Memory B cell (primary cell): ENCODE results near the gene EHMT1.

Experiments
- ATAC-seq: fragments of 150-1000 bp; cut with Tn5 transposase; 2 replicates; pipeline ENCODE4 v1.10.0; 2021; ENCODE audit warnings: low read depth, mild to moderate bottlenecking, moderate library complexity
- DNase-seq, 2 donors: peaks; one replicate each; pipeline ENCODE4 v3.0.0; 2022; ENCODE audit warnings: low spot score in 2 of 2
- H3K27ac Mint-ChIP-seq: one replicate; pipeline ENCODE4 v1.8.0; 2022; ENCODE audit warnings: mild to moderate bottlenecking, moderate library complexity, mixed read lengths
- H3K27me3 Mint-ChIP-seq: one replicate; pipeline ENCODE4 v1.8.0; 2022; ENCODE audit warnings: mixed read lengths
- H3K36me3 Mint-ChIP-seq: one replicate; pipeline ENCODE4 v1.8.0; 2022; ENCODE audit warnings: mild to moderate bottlenecking, mixed read lengths
- H3K4me1 Mint-ChIP-seq: one replicate; pipeline ENCODE4 v1.8.0; 2022; ENCODE audit warnings: mixed read lengths
- H3K4me3 Mint-ChIP-seq: one replicate; pipeline ENCODE4 v1.8.0; 2022; ENCODE audit warnings: mild to moderate bottlenecking, moderate library complexity, mixed read lengths
- H3K9me3 Mint-ChIP-seq: one replicate; pipeline ENCODE4 v1.8.0; 2022; ENCODE audit warnings: mixed read lengths

Gene EHMT1

DNA sequence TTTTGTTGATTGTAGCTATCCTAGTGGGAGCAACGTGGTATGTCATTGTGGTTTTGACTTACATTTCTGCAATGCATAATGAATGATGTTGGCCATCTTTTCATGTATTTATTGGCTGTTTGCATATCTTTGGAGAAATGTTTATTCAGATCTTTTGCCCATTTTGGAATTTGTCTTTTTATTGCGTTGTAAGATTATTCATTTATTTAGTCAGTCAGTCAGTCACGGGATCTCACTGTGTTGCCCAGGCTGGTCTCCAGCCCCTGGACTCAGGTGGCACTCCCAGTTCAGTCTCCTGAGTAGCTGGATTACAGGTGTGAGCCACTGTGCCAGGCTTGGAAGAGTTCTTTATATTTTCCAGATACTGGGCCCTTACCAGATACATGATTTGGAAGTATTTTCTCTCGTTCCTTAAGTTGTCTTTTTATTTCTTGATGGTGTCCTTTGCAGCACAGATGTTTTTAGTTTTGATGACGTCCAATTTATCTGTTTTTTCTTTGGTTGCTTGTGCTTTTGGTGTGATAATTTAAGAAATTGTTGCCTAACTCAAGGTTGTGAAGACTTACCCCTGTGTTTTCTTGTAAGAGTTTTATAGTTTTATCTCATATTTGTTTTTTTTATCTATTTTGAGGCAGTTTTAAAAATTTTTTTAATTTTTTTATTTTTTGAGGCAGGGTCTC lies 67.1 kb downstream of the EHMT1 start:
- H3K9me3 Mint-ChIP-seq: peaks cover 1% of the 10 kb centered on the region
- peak overlapping the region; percentile 31 for H3K27ac Mint-ChIP-seq
- DNase-seq: no peak
- H3K4me3 Mint-ChIP-seq: no peak overlapping the region
- no peak for ATAC-seq
- H3K36me3 Mint-ChIP-seq: peaks cover 19% of the 10 kb centered on the region
- H3K4me1 Mint-ChIP-seq: peaks cover 45% of the 10 kb centered on the region
- H3K27me3 Mint-ChIP-seq: no peaks in the 10 kb centered on the region

DNA sequence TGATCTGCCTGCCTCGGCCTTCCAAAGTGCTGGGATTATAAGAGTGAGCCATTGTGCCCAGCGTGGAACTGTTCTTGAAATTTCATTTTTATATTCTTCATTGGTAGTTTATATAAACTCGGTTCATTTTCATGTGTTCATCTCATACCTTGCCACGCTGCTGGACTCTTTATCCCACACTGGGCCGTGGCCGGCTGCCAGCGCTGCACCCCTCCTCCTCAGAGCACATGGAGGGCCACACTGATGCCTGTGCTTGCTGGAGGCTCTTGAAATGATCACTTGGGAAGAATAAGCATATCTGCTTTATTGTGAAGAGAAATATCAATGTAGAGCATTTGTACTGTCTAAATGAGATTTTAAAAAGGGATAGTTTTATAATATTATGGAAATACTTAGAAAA lies 69.5 kb downstream of the EHMT1 start:
- peaks cover 55% of the 10 kb centered on the region for H3K4me1 Mint-ChIP-seq
- no peaks in the 10 kb centered on the region for H3K27me3 Mint-ChIP-seq
- H3K4me3 Mint-ChIP-seq: no peak overlapping the region
- peaks cover 1% of the 10 kb centered on the region for H3K9me3 Mint-ChIP-seq
- peaks cover 17% of the 10 kb centered on the region for H3K36me3 Mint-ChIP-seq
- DNase-seq: no peak
- no peak overlapping the region for H3K27ac Mint-ChIP-seq
- ATAC-seq: no peak

DNA sequence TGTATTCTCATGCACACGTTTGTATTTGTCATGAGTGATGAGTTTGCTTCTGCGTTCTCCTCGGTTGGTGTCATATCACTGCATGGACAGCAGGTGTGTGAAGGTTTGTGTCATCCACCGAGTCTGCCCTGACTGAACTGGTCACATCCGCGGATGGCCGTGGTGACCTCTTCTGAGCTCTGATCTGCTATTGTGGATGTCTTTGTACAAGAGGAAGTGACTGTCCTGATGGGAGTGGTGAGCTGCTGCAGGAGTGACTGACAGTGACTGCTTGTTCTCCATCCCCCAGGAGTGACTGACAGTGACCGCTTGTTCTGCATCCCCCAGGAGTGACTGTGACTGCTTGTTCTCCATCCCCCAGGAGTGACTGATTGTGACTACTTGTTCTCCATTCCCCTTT lies 69.9 kb downstream of the EHMT1 start:
- Mint-ChIP-seq H3K4me1 (peaks cover 54% of the 10 kb centered on the region), H3K36me3 (peaks cover 17% of the 10 kb centered on the region), H3K9me3 (peaks cover 1% of the 10 kb centered on the region), H3K27ac (no peak overlapping the region), H3K4me3 (peak overlapping the region; percentile 15), H3K27me3 (no peaks in the 10 kb centered on the region)
- no peak for DNase-seq
- no peak for ATAC-seq

DNA sequence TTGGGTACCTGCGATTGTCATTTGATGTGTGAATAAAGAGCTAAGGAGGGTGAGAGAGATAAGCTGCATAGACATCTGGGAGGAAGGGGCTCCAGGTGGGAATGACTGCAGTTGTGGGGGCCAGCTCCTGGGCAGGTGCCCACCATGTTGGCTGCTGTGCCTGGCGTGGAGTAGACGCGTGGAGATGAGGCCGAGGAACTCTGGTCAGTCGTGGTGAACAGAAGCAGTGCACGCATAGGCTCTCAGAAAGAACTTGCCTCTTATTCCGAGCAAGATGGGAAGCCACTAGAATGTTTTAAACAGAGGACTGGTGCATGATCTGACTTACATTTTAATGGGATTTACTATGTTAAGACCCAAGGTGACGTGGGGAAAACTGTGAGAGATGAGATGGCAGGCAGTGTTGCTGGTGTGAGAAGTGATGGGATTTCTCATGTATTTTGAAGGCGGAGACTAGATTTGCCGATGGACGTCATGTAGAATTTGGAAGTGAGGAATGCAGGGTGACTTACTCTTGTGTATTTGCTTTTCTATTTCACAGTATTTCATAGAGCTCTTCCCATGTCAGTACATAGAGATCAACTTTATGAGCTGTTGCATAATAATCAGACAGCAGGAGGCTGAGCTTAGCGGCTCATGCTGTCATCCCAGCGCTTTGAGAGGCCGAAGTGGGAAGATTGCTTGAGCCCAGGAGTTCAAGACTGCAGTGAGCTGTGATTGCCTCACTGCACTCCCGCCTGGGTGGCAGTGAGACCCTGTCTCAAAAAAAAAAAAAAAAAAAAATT lies 71.1 kb downstream of the EHMT1 start:
- H3K36me3 Mint-ChIP-seq: peaks cover 17% of the 10 kb centered on the region
- H3K4me3 Mint-ChIP-seq: no peak overlapping the region
- DNase-seq: no peak
- ATAC-seq: no peak
- H3K27ac Mint-ChIP-seq: no peak overlapping the region
- peaks cover 1% of the 10 kb centered on the region for H3K9me3 Mint-ChIP-seq
- H3K27me3 Mint-ChIP-seq: no peaks in the 10 kb centered on the region
- H3K4me1 Mint-ChIP-seq: peaks cover 57% of the 10 kb centered on the region

DNA sequence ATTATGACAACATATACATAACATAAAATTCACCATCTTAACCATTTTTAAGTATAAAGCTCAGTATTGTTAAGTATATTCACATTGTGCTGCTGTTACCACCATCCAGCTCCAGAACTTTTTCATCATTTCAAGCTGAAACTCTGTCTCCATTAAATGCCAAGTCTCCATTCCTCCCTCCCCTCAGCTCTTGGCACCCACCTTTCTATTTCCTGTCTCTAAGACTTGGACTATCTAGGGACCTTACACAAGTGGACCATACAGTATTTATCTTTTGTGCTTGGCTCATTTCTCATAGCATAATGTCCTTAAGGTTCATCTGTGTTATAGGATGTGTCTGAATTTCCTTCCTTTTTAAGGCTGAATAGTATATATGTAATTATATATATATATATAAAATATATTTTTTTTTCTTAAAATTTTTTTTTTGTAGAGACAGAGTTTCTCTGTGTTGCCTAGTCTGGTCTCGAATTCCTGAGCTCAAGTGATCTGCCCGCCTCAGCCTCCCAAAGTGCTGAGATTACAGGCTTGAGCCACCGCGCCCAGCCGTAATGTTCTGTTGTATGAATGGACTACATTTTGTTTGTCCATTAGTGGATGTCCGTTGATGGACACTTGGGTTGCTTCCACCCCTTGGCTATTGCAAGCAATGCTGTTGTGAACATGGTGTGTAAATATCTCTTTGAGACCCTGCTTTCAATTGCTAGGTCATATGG lies 72.3 kb downstream of the EHMT1 start:
- Mint-ChIP-seq H3K36me3 (peaks cover 8% of the 10 kb centered on the region), H3K4me1 (peaks cover 54% of the 10 kb centered on the region), H3K9me3 (no peaks in the 10 kb centered on the region), H3K27me3 (no peaks in the 10 kb centered on the region), H3K4me3 (peak overlapping the region; percentile 81), H3K27ac (peak overlapping the region; percentile 95)
- ATAC-seq: no peak
- DNase-seq: no peak

DNA sequence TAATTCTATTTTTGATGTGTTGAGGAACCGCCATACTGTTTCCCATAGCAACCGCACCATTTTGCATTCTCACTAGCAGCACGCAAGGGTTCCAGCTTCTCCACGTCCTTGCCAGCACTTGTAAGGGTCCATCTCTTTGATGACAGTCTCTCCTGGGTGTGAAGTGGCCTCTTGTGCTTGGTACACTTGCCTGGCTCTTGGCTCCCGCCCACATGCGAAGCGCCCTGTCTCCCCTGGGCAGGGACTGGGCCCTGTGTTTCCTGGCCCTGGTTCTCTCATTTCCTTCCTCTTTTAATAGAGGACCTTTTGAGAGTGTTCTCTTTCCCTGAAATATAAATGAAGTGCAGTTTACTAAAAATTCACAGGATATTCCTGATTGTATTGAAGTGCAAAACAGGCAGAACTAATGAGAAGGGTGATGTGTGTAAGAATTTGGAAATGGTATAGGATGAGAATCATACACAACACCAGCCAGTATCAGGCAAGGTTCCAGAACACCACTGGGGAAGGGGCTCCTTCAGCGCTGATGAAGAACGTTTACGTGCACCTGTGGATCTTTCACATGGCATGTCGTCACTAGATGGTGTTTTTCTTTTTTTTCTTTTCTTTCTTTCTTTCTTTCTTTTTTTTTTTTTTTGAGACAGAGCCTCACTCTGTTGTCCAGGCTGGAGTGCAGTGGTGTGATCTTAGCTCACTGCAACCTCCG lies 73.0 kb downstream of the EHMT1 start:
- no peak for DNase-seq
- Mint-ChIP-seq H3K4me3 (peak overlapping the region; percentile 81), H3K36me3 (peaks cover 8% of the 10 kb centered on the region), H3K27me3 (no peaks in the 10 kb centered on the region), H3K27ac (peak overlapping the region; percentile 95), H3K9me3 (no peaks in the 10 kb centered on the region), H3K4me1 (peaks cover 59% of the 10 kb centered on the region)
- ATAC-seq: peak; percentile 83

DNA sequence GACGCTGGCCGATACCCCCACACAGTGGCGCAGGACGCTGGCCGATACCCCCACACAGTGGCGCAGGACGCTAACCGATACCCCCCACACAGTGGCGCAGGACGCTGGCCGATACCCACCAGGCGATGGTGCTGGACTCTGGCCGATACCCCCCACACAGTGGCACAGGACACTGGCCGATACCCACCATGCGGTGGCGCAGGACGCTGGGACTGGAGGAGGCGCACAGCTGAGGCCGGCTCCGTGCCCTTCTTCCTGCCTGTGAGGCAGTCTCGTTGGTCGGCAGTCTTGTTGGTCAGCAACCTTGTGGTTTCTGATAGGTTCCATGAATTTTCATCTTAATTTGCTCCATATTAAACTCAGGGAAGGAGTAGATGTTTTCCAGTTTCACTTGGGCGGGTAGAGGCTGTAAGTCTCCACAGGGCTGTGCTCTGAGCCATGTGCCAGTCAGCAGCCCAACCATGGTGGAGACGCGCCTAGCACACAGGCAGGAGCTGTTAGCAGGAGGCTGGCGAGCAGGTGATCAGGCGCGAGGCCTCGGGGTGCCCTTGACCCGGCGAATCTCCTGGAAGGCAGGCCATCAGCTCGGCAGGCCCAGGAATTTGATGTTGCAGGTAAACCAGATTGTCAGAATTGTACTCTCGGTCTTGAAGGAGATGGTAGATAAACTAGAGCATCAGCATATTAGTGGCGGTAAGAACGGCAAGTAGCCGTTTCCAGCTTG lies 75.6 kb downstream of the EHMT1 start:
- DNase-seq: no peak

DNA sequence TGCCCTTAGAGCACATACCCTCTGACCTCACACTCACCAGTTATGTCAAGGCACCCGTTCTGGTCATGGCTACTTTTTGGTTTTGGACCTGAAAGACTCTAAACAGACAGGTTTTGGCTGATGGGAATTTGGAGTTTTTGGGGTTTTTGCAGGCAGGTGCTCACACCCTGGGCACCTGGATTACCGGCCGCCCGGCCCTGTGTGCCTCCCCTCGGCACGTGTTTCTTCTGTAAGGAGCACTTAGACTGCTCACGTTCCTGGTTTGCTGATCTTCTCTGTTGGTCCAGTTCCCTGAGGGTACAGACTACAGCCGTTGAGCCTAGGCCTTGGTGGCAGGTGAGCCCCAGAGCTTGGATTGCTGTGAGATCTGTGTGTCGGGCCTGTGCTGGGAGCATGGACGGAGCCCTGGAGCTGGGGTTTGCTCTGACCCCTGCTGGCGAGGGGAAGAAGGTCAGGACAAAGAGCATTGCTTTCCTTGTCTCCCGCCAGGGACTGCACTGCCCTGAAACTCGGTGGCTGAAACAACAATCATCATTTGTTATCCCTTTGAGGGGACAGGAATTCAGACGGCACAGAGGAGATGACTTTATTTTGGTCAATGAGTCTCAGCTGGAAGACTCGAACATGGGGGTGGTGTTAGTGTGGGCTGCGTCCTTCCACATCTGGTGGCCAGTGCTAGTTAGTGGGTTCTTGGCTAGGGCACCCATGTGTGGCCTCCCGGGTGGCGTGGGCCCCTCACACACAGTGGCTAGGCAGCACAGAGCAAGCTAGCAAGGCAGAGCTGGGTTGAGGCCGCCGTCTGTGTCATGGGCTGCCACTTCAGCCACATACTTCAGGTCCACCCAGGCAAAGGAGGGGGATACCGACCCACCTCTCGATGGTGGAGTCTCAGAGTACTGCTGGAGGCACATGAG lies 76.4 kb downstream of the EHMT1 start:
- H3K9me3 Mint-ChIP-seq: no peaks in the 10 kb centered on the region
- H3K27ac Mint-ChIP-seq: peak overlapping the region; percentile 9
- H3K36me3 Mint-ChIP-seq: peaks cover 2% of the 10 kb centered on the region
- peaks cover 40% of the 10 kb centered on the region for H3K4me1 Mint-ChIP-seq
- ATAC-seq: peak; percentile 74
- peak overlapping the region; percentile 19 for H3K4me3 Mint-ChIP-seq
- no peaks in the 10 kb centered on the region for H3K27me3 Mint-ChIP-seq
- no peak for DNase-seq

More for the DNA sequence above, 75.6 kb downstream of the EHMT1 start:
- Mint-ChIP-seq H3K27ac (peak overlapping the region; percentile 9), H3K36me3 (peaks cover 2% of the 10 kb centered on the region), H3K4me3 (no peak overlapping the region), H3K9me3 (no peaks in the 10 kb centered on the region), H3K4me1 (peaks cover 48% of the 10 kb centered on the region), H3K27me3 (no peaks in the 10 kb centered on the region)
- no peak for ATAC-seq

DNA sequence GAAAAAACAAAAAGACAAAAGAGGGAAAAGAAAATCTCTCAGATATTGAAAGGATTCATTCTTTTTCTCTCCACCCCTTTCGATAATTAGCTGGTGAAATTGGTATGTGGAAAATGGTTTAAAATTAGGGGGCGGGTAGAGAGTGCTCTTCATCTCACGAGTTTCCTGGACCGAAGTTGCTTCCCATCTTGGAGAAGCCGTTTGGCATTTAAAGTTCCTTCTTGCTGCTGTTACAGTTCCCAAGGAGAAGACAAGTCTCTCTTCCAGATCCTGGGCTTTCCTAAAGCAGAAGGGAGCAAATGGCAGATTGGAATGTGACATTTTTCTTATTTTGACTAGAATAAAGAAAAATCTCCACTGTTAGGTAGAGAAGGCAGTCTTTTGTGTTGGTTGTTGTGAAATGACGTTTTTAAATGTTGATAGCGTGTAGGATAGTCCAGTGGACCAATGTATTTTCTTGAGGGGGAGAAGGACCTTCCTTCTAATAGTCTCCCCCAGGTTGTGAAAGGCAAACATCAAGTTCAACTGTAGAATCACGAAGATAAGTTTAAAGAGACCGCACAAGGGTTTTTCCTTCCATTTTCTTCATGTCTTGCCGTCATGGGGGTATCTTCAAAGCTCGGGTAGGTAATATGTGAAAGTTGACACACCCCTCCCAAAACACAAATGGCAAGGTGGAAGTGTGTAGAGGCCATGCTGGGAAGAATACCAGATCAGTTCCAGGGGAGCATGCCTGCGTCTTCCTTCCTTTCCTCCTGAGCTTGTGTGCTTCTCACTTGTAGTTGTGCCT lies 77.5 kb downstream of the EHMT1 start:
- H3K9me3 Mint-ChIP-seq: no peaks in the 10 kb centered on the region

DNA sequence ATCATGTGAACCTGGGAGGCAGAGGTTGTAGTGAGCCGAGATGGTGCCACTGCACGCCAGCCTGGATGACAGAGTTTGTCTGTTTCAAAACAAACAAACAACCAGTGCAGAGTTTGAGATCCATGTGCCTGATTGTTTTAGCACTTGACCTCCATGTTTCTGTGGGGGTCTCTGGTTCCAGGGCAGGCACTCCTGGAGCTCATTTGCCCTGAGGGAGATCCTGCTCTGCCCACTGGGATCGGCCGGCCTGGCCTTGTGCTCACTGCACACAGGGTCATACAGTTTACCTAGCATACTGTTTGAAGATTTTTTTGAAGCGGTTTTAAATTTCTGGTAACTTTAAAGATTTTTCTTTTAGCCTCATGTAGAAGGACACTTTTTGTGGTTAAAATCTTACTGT lies 78.4 kb downstream of the EHMT1 start:
- Mint-ChIP-seq H3K36me3 (peaks cover 2% of the 10 kb centered on the region), H3K9me3 (no peaks in the 10 kb centered on the region), H3K27me3 (no peaks in the 10 kb centered on the region), H3K4me3 (no peak overlapping the region), H3K4me1 (peaks cover 24% of the 10 kb centered on the region), H3K27ac (no peak overlapping the region)
- ATAC-seq (no peak), DNase-seq (no peak)

More for the DNA sequence above, 77.5 kb downstream of the EHMT1 start:
- no peak for DNase-seq
- Mint-ChIP-seq H3K27me3 (no peaks in the 10 kb centered on the region), H3K4me1 (peaks cover 33% of the 10 kb centered on the region), H3K27ac (peak overlapping the region; percentile 11), H3K36me3 (no peaks in the 10 kb centered on the region), H3K4me3 (no peak overlapping the region)
- ATAC-seq: no peak

DNA sequence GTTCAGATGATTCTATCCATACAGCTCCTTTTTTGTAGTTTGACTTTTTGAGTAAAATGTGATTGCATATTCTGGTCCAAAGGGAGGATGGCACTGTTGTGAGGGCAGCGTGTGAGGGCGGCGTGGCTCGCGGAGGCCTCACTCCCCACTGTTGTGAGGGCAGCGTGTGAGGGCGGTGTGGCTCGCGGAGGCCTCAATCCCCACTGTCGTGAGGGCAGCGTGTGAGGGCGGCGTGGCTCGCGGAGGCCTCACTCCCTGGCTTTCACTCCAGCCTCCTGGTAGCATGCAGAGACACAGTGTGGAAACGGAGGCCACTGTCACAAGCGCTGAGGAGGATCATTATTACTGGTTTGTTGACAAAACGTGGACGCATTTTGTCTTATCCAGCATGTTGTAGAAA lies 79.0 kb downstream of the EHMT1 start:
- no peak for DNase-seq
- Mint-ChIP-seq H3K27ac (peak overlapping the region; percentile 38), H3K36me3 (peaks cover 7% of the 10 kb centered on the region), H3K27me3 (no peaks in the 10 kb centered on the region), H3K4me3 (no peak overlapping the region), H3K4me1 (peaks cover 20% of the 10 kb centered on the region), H3K9me3 (no peaks in the 10 kb centered on the region)
- no peak for ATAC-seq

DNA sequence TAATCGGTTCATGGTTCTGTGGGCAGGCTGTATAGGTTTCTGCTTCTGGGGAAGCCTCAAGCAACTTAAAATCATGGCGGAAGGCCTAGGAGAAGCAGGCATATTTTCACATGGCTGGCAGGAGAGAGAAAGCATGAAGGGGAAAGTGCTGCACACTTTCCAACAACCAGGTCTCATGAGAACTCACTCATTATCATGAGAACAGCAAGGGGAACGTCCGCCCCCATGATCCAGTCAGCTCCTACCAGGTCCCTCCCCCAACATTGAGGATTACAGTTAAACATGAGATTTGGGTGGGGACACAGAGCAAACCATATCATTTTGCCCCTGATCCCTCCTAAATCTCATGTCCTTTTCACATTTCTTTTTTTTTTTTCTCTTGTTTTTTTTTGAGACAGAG lies 82.1 kb downstream of the EHMT1 start:
- H3K36me3 Mint-ChIP-seq: peaks cover 17% of the 10 kb centered on the region
- DNase-seq: no peak
- H3K4me1 Mint-ChIP-seq: peaks cover 27% of the 10 kb centered on the region

More for the DNA sequence above, 82.1 kb downstream of the EHMT1 start:
- Mint-ChIP-seq H3K27ac (no peak overlapping the region), H3K4me3 (no peak overlapping the region), H3K27me3 (no peaks in the 10 kb centered on the region), H3K9me3 (peaks cover 8% of the 10 kb centered on the region)
- ATAC-seq: no peak
